NCI-H1092 treated with DMSO at 0.1 percent for 48 hours (cell line): Measurements from ENCODE around the gene AGFG2.
"Not testable (repeated sequence)": the region's sequence is repeated elsewhere in the genome, so short reads cannot be mapped to it uniquely, and the experiment has no call there.

Experiments used
- DNase-seq: peaks from one replicate; lab custom pipeline; 2025; lab: John Stamatoyannopoulos, UW

AGFG2 gene

GRCh38 chr7:100538654-100539435 lies at the start of gene AGFG2:
Gene AGFG2, plus strand, starts transcription at chr7:100539203. Its CDS starts 144 bp downstream, at chr7:100539347.
- peak; percentile 100 for DNase-seq

- DNase-seq = peak; percentile 99
Measured at GRCh38 chr7:100489824-100490223, 49.2 kb upstream of the AGFG2 start.

GRCh38 chr7:100490483-100491191 lies 48.4 kb upstream of the AGFG2 start:
- DNase-seq = no peak

- DNase-seq = no peak
Measured at GRCh38 chr7:100491192-100491578, 47.8 kb upstream of the AGFG2 start.

GRCh38 chr7:100492738-100493475 lies 46.1 kb upstream of the AGFG2 start:
- DNase-seq = no peak

GRCh38 chr7:100493476-100494264 lies 45.3 kb upstream of the AGFG2 start:
- no peak for DNase-seq

GRCh38 chr7:100496509-100496908 lies 42.5 kb upstream of the AGFG2 start:
- DNase-seq = no peak

GRCh38 chr7:100500743-100501142 lies 38.3 kb upstream of the AGFG2 start:
- not testable (repeated sequence) for DNase-seq

- not testable (repeated sequence) for DNase-seq
Measured at GRCh38 chr7:100504031-100504430, 35.0 kb upstream of the AGFG2 start.

GRCh38 chr7:100504887-100505611 lies 34.0 kb upstream of the AGFG2 start:
- no peak for DNase-seq

GRCh38 chr7:100506356-100506923 lies 32.6 kb upstream of the AGFG2 start:
- no peak for DNase-seq

GRCh38 chr7:100509231-100509630 lies 29.8 kb upstream of the AGFG2 start:
- DNase-seq = peak; percentile 53

- DNase-seq = no peak
Measured at GRCh38 chr7:100510437-100511239, 28.4 kb upstream of the AGFG2 start.

- no peak for DNase-seq
Measured at GRCh38 chr7:100513212-100513810, 25.7 kb upstream of the AGFG2 start.

- no peak for DNase-seq
Measured at GRCh38 chr7:100515072-100515532, 23.9 kb upstream of the AGFG2 start.

- no peak for DNase-seq
Measured at GRCh38 chr7:100516135-100516812, 22.7 kb upstream of the AGFG2 start.

GRCh38 chr7:100517305-100517704 lies 21.7 kb upstream of the AGFG2 start:
- no peak for DNase-seq

- no peak for DNase-seq
Measured at GRCh38 chr7:100519580-100519979, 19.4 kb upstream of the AGFG2 start.

- no peak for DNase-seq
Measured at GRCh38 chr7:100520138-100520537, 18.9 kb upstream of the AGFG2 start.
